Small intestine (tissue), 7 donors: ENCODE results near the gene SNRNP48. TPM values are rescaled to one million over a fixed set of nuclear protein-coding genes. Genes with fewer than 3 reads are reported as not detected.
A peak's percentile ranks its signal among the peaks of the same experiment; 100 is the strongest.

Experiments used
- DNase-seq, 2 donors: peaks; one replicate each; pipeline versions ENCODE4 v3.0.0 to v3.0.0-alpha.2; 2013
- FAIRE-seq: peaks from 2 replicates; lab custom pipeline; 2012; peaks lifted over from hg19 to GRCh38; lab: Jason Lieb, UNC
- H3K27ac ChIP-seq, 3 donors: one replicate each; pipeline ENCODE4 v1.5.1; 2013; ENCODE audit warnings: low read length in 2 of 3, mild to moderate bottlenecking in 2 of 3, control low read depth in 1 of 3, inconsistent platforms in 1 of 3, low read depth in 1 of 3, moderate library complexity in 1 of 3
- H3K27me3 ChIP-seq, 3 donors: one replicate each; pipeline ENCODE4 v1.6.1; 2013; ENCODE audit warnings: low read length in 3 of 3, inconsistent platforms in 1 of 3; ENCODE audit not compliant: control insufficient read depth in 3 of 3, insufficient read depth in 3 of 3
- H3K36me3 ChIP-seq, 3 donors: one replicate each; pipeline ENCODE4 v1.6.1; 2013; ENCODE audit warnings: low read length in 3 of 3, inconsistent platforms in 1 of 3, low read depth in 1 of 3, mild to moderate bottlenecking in 1 of 3, moderate library complexity in 1 of 3; ENCODE audit not compliant: control insufficient read depth in 3 of 3, insufficient read depth in 2 of 3
- H3K4me1 ChIP-seq, 3 donors: one replicate each; pipeline ENCODE4 v1.6.1; 2013; ENCODE audit warnings: low read length in 2 of 3, inconsistent platforms in 1 of 3, low read depth in 1 of 3, mild to moderate bottlenecking in 1 of 3, moderate library complexity in 1 of 3; ENCODE audit not compliant: control insufficient read depth in 3 of 3, insufficient read depth in 2 of 3
- H3K4me3 ChIP-seq, 3 donors: one replicate each; pipeline ENCODE4 v1.5.1; 2013; ENCODE audit warnings: low read length in 3 of 3, control low read depth in 1 of 3, inconsistent platforms in 1 of 3, low read depth in 1 of 3, mild to moderate bottlenecking in 1 of 3, moderate library complexity in 1 of 3
- H3K9me3 ChIP-seq, 2 donors: one replicate each; pipeline ENCODE4 v1.6.1; 2013; ENCODE audit warnings: low read depth in 1 of 2, low read length in 1 of 2; ENCODE audit not compliant: control insufficient read depth in 2 of 2, insufficient read depth in 1 of 2
- WGBS, 3 donors: extraction: QIAGEN DNeasy Blood & Tissue Kit; methylation state at CpG; one replicate each; pipeline ENCODE4 v1.1.7; 2013; 5-methylcytosine and 5-hydroxymethylcytosine counted together
- polyA plus RNA-seq, 4 donors: library from polyadenylated mRNA; stranded (reverse) in 3 of 4; unstranded in 1 of 4; fragments of 200-250 nt in 3 of 4; fragments of 120-200 nt in 1 of 4; gene quantifications; one replicate each; pipeline versions ENCODE4 v1.2.1 to v1.2.3, GENCODE V29; 2013
- donor health status: healthy with polysubstance abuse.
- donor health status: control.
- donor health status: control.
- donor health status: Bipolar disorder and iron deficiency.
- donor health status: healthy.

SNRNP48 gene
- polyA plus RNA-seq, 4 donors = 7.3 to 19.8 (median 8.4) TPM

DNA sequence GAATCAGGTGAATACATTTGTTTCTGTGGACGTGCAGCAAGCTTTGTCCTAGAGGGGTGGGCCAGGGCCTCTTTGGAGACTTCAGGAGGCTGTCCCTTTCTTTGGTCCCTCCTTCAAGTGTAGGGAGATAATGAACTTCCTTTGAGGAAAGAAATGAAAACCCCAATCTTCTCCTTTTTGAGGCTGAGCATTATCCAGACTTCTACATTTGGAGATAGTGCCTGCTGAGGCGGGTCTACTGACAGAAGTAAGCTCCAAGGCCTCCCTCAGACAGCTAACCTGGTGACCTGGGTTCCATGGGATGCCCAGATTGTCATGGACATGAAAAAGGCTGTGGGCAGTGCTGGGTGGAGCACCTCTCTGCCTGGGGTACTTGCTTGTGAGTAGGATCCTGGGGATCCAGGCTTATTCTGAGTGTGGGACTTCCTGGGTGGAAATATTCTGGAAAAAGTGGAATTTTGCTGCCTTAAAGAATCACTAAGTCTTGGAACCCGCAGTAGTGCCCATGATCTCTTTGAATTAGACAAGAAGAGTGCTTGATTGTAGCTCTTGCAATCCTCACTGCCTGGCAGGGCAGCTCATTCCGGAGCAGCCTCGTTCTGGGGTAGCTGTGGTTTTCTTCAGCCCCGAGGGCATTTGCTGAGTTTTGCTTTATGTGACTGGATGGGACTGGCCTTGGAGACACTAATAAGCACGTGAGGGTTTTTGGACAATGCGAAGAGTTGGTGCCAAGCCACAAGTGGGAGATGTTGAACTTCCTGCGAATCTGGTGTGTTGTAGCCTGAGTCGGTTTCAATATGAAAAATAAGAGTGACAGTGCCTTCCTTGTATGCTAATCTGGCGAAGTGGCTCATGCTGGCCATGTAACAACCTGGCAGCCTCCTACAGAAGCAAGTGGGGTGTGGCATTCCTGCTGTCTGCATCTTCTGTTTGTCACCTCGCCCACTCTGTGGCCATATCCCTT is 28.1 kb downstream of the SNRNP48 start:
- Histone ChIP-seq H3K4me3 (no peak overlapping the region), H3K27me3 (no peaks in the 10 kb centered on the region), H3K4me1 (no peaks in the 10 kb centered on the region), H3K27ac (no peak overlapping the region), H3K36me3 (peaks cover 0 to 6% (median 0%) of the 10 kb centered on the region in 3 donors), H3K9me3 (no peaks in the 10 kb centered on the region)
- FAIRE-seq = no peak
- DNase-seq = peak in 1 of 2 donors; percentile 9
- 46 to 51% (median 50%) methylated on average over 12 of the region's 12 CpGs for WGBS, 3 donors

DNA sequence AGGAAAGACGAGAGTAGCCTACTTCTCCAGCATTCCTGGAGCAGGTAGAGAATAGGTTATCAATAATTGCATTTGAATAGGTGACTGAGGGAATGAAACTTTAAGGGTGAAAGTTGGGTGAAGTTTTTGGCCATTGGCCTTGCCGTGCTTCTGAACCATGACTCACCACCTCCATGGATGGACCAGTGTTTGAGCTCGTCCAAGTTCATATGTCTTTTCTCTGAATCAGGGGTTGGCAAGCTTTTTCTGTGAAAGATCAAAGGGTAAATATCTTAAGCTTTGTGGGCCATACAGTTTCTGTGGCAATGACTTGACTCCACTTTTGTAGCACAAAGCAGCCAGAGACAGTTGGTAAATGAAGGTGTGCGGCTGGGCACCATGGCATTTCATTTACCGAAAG is 31.8 kb downstream of the SNRNP48 start:
- WGBS, 3 donors = 87 to 92% (median 88%) methylated on average over 5 of the region's 5 CpGs
- Histone ChIP-seq H3K36me3 (no peaks in the 10 kb centered on the region), H3K27ac (no peak overlapping the region), H3K4me3 (no peak overlapping the region), H3K4me1 (no peaks in the 10 kb centered on the region), H3K9me3 (no peaks in the 10 kb centered on the region), H3K27me3 (no peaks in the 10 kb centered on the region)
- FAIRE-seq (no peak), DNase-seq (no peak)

DNA sequence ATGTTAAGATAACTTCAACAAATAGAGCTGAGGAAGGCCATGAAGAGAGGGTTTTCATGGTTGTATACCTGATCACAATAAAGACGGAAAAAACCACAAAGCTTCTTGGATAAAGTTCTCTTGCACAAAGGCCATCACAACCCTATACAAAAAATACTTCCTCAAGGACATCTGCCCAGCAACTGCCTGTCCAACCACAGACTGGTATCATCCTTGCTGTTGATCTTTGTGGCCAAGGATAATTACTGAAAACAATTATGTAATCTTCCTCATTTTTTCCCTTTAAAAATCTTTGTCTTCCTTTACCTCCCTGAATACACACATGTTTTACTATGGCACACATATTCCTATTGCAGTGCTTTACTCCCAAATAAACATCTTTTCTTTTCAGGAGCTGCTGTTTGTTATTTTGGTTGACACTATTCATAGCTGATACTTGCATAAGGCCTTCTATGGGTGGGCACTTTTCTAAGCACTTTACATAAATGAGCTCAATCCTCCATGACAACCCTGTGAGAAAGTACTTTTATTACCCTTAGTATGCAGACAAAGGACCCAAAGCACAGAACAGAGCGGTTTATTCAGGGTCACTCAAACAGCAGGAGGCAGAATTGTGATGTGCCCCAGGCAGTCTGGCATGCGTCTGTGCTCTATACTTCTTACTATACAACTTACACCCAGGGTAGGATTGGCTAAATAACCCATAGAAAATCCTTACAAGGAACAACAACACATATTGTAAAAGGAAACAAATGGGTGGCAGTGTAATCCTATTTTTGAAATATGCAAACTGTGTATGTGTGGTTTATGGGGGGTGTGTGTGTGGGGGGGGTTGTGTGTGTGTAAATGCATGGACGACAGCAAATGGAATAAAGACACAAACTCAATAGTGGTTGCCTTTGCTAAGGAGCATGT is 35.1 kb downstream of the SNRNP48 start:
- 65 to 76% (median 66%) methylated on average over 4 of the region's 4 CpGs for WGBS, 3 donors
- H3K9me3 ChIP-seq = no peaks in the 10 kb centered on the region
- no peaks in the 10 kb centered on the region for H3K36me3 ChIP-seq
- no peak overlapping the region for H3K4me3 ChIP-seq
- H3K27ac ChIP-seq = no peak overlapping the region
- no peaks in the 10 kb centered on the region for H3K27me3 ChIP-seq
- DNase-seq (no peak), FAIRE-seq (no peak)
- H3K4me1 ChIP-seq = no peaks in the 10 kb centered on the region

DNA sequence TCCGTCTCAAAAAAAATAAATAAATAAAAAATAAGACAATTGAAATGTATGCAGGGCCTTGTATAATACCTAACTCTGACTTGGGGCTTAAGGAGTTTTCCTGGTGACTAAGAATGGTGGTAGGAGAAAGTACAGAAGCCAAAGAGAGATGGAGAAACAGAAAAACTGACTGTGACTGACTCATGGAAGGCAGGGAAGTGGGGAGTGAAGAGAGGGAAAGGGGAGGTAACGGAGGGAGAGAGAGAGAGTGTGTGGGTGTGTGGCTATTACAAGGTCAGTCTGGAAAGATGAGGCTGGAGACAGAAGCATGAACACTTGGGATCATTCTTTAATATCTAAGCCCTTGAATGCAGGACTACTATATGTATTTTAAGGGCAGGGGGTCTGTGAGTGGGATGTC is 38.5 kb downstream of the SNRNP48 start:
- H3K4me3 ChIP-seq = no peak overlapping the region
- no peaks in the 10 kb centered on the region for H3K27me3 ChIP-seq
- no peaks in the 10 kb centered on the region for H3K4me1 ChIP-seq
- 70 to 89% (median 82%) methylated on average over 2 of the region's 2 CpGs for WGBS, 3 donors
- no peak overlapping the region for H3K27ac ChIP-seq
- FAIRE-seq = no peak
- no peaks in the 10 kb centered on the region for H3K9me3 ChIP-seq
- no peak for DNase-seq
- H3K36me3 ChIP-seq = no peaks in the 10 kb centered on the region

DNA sequence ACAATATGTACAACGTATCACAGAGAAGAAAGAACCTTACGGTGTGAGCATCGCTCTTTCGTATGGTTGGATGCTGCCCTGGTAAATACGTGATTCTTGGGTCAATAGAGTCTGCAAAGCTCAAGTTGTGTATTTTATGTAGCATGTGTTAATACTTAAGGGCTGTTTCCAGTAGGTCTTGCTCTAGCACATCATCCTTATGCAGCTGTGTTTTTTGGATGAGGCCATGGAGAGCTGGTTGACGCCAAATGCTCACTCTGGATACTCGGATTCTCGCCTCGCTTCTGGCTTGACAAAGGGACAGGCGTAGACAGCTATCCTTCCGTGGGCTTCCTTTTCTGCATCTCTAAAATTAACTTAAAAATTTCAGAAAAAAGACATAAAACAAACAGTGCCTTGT is 38.9 kb downstream of the SNRNP48 start:
- Histone ChIP-seq H3K27ac (no peak overlapping the region), H3K4me3 (no peak overlapping the region), H3K9me3 (no peaks in the 10 kb centered on the region), H3K36me3 (no peaks in the 10 kb centered on the region), H3K27me3 (no peaks in the 10 kb centered on the region), H3K4me1 (no peaks in the 10 kb centered on the region)
- WGBS, 3 donors = 70 to 94% (median 88%) methylated on average over 11 of the region's 11 CpGs
- DNase-seq (no peak), FAIRE-seq (no peak)

DNA sequence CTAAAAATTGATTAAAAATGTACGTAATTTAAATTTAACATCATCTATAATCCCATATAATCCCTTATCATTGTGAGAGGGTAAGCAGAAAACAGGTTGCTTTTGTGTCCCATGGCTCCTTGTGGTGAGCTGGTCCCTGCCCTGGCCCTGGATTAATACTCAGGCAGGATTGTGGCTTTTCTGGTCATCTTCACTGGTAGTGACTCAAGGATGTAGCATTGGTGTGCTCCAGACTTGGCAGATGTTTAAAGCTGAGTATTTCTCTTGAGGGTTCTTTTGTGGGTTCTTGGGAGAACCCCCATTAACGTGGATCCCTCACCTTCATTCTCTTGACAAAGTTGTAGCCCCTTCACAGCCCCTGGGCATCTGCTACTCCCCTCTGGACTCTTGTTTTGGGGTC is 39.3 kb downstream of the SNRNP48 start:
- Histone ChIP-seq H3K9me3 (no peaks in the 10 kb centered on the region), H3K4me1 (no peaks in the 10 kb centered on the region), H3K27me3 (no peaks in the 10 kb centered on the region), H3K36me3 (no peaks in the 10 kb centered on the region), H3K27ac (no peak overlapping the region), H3K4me3 (no peak overlapping the region)
- FAIRE-seq (no peak), DNase-seq (no peak)
- WGBS, 3 donors = 45 to 66% (median 52%) methylated on average over 2 of the region's 2 CpGs

DNA sequence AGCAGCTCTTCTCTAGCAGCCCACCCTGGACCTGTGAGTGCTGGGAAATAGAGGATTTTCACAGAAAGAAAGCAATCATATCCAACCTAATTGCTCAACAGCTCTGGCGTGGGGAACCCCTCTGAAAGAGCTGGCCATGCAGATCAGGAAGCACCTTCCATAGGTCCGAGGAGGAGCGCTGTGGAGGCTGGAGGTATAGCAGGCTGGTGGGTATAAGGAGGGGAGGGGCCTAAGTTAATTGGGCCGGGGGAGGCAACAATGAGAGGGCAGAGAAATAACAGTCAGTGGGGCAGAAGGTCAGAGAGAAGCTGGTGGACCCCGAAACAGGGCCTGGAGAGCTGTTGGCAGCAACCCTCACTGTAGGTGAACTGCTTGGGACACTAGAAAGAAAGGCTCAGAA is 40.8 kb downstream of the SNRNP48 start:
- Histone ChIP-seq H3K4me3 (no peak overlapping the region), H3K36me3 (no peaks in the 10 kb centered on the region), H3K27ac (no peak overlapping the region), H3K4me1 (no peaks in the 10 kb centered on the region), H3K9me3 (no peaks in the 10 kb centered on the region), H3K27me3 (no peaks in the 10 kb centered on the region)
- DNase-seq = no peak
- 81 to 85% (median 84%) methylated on average over 5 of the region's 5 CpGs for WGBS, 3 donors
- no peak for FAIRE-seq

DNA sequence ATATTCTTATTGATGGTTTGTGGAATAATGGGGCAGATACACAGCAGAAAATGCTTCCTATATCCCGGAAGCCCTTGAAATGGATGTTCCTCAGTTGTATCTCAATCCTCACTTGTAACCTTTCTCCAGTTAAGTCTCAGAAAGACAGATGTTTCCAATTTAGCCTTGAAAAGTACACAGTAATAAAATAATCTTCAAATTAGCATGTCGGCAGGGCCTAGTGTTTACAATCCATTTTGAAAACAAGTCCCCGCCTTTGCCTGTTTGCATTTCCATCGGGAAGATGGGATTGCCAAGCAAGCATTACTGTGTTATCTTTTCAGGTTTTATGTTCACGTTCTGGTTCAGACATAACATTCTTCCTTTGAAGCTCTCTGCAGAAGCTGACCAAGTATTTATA is 41.5 kb downstream of the SNRNP48 start:
- no peak overlapping the region for H3K4me3 ChIP-seq
- FAIRE-seq (no peak), DNase-seq (peak in 1 of 2 donors; percentile 29)
- no peak overlapping the region for H3K27ac ChIP-seq
- 36 to 55% (median 48%) methylated on average over 5 of the region's 5 CpGs for WGBS, 3 donors
- no peaks in the 10 kb centered on the region for H3K36me3 ChIP-seq
- H3K4me1 ChIP-seq = no peaks in the 10 kb centered on the region
- H3K27me3 ChIP-seq = no peaks in the 10 kb centered on the region
- H3K9me3 ChIP-seq = no peaks in the 10 kb centered on the region
